HG02763 (cell line): ENCODE measurements around the gene TRAF3IP3.

Source experiments
- ATAC-seq: cut with Tn5 transposase; IDR thresholded peaks from one replicate; pipeline ENCODE4 v1.9.1; 2021; ENCODE audit warnings: mild to moderate bottlenecking, moderate library complexity; ENCODE audit not compliant: unreplicated experiment

TRAF3IP3 gene

GRCh38 chr1:209823143-209824041, 67.5 kb downstream of the TRAF3IP3 start:
- no peak for ATAC-seq

GRCh38 chr1:209825591-209826434, 70.0 kb downstream of the TRAF3IP3 start:
- no peak for ATAC-seq

- peak; percentile 90 for ATAC-seq
Measured at GRCh38 chr1:209827384-209828262, 71.8 kb downstream of the TRAF3IP3 start, which contains the start of gene UTP25. Gene UTP25, plus strand, starts transcription at chr1:209827972. Its CDS starts 92 bp downstream, at chr1:209828064.

- ATAC-seq = no peak
Measured at GRCh38 chr1:209829716-209830115, 73.9 kb downstream of the TRAF3IP3 start.

- ATAC-seq = no peak
Measured at GRCh38 chr1:209830722-209831121, 74.9 kb downstream of the TRAF3IP3 start.

- no peak for ATAC-seq
Measured at GRCh38 chr1:209831615-209832014, 75.8 kb downstream of the TRAF3IP3 start.
